HFF-Myc (cell line): ENCODE data around the gene PCYT2.

Experiments used
- DNase-seq: peaks from one replicate; pipeline ENCODE4 v3.0.0-alpha.2; 2011; ENCODE audit warnings: low read depth; ENCODE audit errors: extremely low read depth
- H3K4me3 ChIP-seq: replicated peaks from 2 replicates; pipeline ENCODE4 v1.5.1; 2011; ENCODE audit warnings: low read depth, mild to moderate bottlenecking, control low read depth, low read length
- TF ChIP-seq, protein P1 (sequence below): IDR thresholded peaks from 2 replicates; pipeline ENCODE4 v1.5.1; 2012; ENCODE audit warnings: mild to moderate bottlenecking, low read depth, low read length, control low read depth; ENCODE audit errors: missing control alignments

Gene PCYT2

DNA sequence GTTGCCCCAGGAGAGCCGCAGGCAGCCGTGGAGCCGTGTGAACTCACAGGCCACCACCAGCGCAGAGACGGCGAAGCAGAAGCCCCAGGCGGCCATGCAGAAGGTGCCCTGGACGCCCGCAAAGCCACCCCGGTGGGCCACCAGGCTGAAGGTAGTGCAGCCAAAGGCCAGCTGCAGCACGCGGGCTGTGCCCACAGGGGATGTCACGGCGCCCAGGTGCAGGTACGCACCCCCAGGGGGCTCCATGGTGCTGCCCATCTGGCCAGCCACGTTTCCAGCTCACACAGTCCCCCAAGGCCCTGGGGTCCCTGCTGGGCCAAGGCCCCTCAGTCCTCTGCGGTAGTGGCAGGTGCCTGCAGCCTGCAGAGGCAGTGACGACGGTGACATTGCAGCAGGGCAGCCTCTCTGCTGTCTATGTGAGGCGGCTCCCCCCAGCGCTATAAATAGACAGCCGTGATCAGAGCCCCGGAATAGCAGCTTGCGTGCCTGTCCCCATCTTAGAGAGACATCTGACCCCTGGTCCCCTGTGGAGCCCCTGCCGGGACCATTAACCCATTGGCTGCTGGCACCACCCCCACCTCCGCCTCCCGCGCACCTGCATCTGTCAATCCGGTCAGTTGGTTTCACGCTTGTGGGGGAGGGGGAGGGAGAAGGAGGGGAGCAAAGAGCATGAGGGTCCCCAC is 30.4 kb upstream of the PCYT2 start:
- TF ChIP-seq, protein P1, sequence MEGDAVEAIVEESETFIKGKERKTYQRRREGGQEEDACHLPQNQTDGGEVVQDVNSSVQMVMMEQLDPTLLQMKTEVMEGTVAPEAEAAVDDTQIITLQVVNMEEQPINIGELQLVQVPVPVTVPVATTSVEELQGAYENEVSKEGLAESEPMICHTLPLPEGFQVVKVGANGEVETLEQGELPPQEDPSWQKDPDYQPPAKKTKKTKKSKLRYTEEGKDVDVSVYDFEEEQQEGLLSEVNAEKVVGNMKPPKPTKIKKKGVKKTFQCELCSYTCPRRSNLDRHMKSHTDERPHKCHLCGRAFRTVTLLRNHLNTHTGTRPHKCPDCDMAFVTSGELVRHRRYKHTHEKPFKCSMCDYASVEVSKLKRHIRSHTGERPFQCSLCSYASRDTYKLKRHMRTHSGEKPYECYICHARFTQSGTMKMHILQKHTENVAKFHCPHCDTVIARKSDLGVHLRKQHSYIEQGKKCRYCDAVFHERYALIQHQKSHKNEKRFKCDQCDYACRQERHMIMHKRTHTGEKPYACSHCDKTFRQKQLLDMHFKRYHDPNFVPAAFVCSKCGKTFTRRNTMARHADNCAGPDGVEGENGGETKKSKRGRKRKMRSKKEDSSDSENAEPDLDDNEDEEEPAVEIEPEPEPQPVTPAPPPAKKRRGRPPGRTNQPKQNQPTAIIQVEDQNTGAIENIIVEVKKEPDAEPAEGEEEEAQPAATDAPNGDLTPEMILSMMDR = no peak
- H3K4me3 ChIP-seq = no peak overlapping the region
- no peak for DNase-seq

GRCh38 chr17:81940538-81941483 is 29.6 kb upstream of the PCYT2 start:
- DNase-seq = no peak
- H3K4me3 ChIP-seq = no peak overlapping the region
- TF ChIP-seq, protein P1 = no peak

DNA sequence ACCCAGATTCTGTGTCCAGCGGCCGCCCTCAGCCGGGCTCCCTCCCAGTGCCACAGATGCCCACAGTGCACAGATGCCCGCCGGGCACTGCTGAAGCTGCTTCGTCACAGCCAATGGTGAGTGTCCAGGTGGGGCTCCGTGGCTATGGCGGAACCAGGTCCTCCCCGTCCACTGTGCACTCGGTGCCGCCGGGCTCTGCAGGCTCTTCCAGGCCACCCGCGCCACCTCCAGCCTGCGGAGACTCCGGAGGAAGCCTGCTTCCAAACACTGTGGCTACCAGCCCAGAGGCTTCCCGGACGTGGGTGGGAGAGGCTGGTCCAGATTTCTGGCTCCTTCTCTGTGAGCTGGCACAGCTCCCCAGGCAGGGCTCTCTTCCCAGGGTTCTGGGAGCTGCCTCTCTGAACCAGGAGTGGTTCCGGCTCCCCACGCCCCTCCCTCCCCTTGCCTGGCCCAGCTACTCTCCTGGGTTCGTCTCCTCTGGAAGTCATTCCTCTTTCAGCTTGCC is 28.7 kb upstream of the PCYT2 start:
- TF ChIP-seq, protein P1 = no peak
- no peak for DNase-seq
- no peak overlapping the region for H3K4me3 ChIP-seq

- TF ChIP-seq, protein P1 = no peak
- no peak for DNase-seq
- H3K4me3 ChIP-seq = no peak overlapping the region
Observed at GRCh38 chr17:81939218-81939617, 28.0 kb upstream of the PCYT2 start.

- DNase-seq = no peak
- H3K4me3 ChIP-seq = peak overlapping the region; percentile 93
- TF ChIP-seq, protein P1 = no peak
Observed at GRCh38 chr17:81935709-81936084, 24.5 kb upstream of the PCYT2 start.

DNA sequence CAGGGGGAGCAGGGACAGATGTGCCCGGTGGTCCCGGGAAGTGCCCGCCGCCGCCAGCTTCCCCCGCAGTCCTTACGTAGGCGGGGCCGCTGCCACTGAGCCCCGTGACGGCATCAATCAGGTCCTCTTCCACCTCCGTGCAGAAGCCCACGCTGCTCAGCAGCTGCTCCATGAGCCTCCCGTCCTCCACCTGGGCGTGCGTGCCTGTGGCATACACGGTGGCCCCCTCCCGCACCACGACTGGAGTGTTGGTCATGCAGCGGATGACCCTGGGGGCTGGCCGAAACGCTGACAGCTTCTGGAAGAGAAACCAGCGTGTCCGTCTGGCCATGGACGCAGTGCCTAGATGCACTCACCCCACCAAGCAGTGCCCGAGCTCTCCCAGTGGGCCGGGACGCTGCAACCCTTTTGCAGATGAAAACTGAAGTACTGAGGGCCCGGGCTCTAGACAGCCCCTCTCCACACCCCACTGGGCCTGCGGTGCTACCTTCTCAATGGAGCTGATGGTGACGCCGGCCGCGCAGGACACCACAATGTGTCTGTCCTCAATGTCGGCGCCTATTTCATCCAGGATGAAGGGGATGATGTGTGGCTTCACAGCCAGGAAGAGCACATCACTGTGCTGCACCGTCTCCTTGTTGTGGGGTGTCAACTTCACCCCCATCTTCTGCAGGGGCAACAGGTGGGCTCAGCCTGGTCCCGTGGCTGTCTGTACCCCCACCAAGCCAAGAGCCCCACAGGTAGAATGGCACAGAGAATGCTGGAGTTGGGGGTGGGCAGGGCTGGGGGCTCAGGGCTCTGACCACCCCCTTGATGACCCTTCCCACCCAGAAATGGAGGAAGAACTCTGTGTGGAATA is 23.9 kb upstream of the PCYT2 start:
- TF ChIP-seq, protein P1 = no peak
- no peak for DNase-seq
- peak overlapping the region; percentile 93 for H3K4me3 ChIP-seq
